GM12865 (cell line): ENCODE data around the gene MGAT5.

Experiments
- DNase-seq: peaks from one replicate; pipeline ENCODE4 v3.0.0; 2010; ENCODE audit warnings: low read depth
- H3K4me3 ChIP-seq: 2 replicates; pipeline ENCODE4 v1.5.1; 2011; ENCODE audit warnings: mild to moderate bottlenecking, low read depth, low read length, control low read depth
- CTCF ChIP-seq: IDR thresholded peaks from 2 replicates; pipeline ENCODE4 v1.5.1; 2011; ENCODE audit warnings: low read length, control low read depth, low read depth, inconsistent platforms; ENCODE audit not compliant: insufficient read depth; ENCODE audit errors: missing control alignments

MGAT5 gene

DNA sequence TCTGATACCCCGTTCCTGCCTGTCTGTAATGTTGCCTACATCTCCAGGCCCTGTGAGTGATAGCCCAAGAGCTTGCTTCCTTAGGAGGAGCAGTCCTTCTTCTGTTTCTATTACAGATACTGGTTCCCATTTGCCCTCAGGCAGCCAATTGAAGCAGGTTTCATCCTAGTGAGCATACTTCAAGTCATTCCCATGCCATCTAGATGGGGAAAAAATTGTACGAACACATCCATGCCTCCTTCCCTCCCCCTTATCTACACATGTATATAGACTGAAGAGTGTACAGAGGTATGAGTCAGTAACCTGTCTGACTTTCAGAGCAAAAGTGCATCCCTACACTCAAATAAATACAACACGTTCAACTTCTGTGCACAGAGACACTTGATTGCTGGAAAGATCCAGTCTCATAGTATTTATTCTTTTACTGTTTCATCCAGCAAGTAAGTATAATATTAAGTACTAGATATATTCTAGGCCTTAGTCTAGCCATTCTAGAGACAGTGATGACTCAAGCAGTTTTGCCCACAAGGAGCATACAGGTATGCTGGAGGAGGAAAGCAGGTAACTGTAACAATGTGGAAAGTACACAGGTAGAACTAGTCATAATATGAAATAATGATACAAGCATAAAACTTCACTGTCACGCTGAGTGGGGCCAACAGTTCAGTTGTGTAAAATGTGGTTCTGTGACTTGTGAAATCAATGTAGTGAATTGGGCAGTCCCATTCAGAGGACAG is 153.4 kb downstream of the MGAT5 start:
- no peak for DNase-seq
- H3K4me3 ChIP-seq: no peak overlapping the region
- no peak for TF ChIP-seq CTCF

GRCh38 chr2:134408386-134408785 is 154.5 kb downstream of the MGAT5 start:
- no peak overlapping the region for H3K4me3 ChIP-seq
- no peak for TF ChIP-seq CTCF
- no peak for DNase-seq

DNA sequence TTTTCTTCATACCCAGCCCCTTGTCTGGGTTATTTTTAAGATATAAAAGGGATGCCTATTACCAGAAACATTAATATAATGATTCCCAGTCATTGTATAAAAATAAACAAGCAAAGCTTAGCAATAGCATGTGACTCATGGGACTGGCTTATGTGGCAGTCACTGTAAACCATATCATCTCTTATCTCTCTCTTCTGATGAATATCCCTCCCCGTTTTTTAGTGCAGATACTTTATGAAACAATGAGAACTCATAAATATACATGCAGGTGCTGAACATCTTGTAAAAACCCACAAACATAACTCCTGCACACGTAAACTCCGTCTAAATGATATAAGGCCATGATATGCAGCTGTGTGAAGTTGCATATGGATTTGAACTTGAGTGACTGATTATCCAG is 154.9 kb downstream of the MGAT5 start:
- H3K4me3 ChIP-seq: no peak overlapping the region
- no peak for TF ChIP-seq CTCF
- DNase-seq: no peak

DNA sequence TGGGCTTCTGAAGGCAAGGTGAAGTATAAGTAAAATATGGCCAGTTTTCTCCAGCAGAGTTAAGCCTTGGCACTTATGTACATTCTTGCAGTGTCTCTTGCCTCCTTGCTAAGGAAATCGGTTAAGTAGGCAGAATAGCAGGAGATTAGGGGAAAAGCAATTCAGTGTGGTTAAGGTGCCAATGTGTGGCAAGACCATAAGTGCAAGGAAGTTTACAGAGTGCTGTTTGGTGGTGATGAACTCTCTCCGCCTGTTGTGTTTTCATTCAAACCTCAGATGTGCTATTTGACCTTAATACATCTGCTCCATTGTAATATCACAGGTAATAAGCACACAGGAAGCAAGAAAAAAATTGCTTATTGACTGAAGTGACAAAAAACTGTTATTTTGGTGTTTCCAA is 156.1 kb downstream of the MGAT5 start:
- no peak overlapping the region for H3K4me3 ChIP-seq
- no peak for TF ChIP-seq CTCF
- no peak for DNase-seq

- no peak for DNase-seq
- no peak for TF ChIP-seq CTCF
- H3K4me3 ChIP-seq: no peak overlapping the region
These were observed 157.0 kb downstream of the MGAT5 start for GRCh38 chr2:134410831-134411231.

DNA sequence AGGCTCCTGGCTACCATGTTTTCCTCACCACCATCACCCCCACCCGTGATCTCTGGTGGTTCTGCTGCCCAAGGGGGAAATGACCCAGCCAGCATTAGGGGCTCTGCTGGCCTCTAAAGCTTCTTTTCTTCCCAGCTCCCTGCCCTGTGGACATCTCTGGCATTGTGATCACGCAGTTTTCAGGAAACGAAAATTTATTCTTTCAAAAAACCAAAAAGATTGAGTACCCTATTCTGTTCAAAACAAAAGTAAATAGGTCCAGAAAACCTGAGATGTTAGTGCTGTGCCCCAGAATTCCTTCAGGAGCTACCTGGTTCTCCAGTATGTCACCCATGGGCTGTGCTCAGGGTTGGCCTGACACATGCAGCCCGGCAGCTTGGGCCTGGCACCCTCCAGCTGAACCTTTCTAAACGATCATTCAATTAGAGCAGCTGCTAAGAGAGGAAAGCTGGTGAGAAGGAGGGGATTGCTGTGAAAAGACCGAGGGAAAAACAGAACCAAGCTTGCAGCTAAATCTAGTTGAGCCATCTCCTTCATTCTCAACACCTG is 157.5 kb downstream of the MGAT5 start:
- no peak for DNase-seq
- TF ChIP-seq CTCF: no peak
- no peak overlapping the region for H3K4me3 ChIP-seq
